HepG2 (cell line): ENCODE measurements around the gene P2RX5. TPM values are rescaled to one million over a fixed set of nuclear protein-coding genes. Genes with fewer than 3 reads are reported as not detected.
A peak's percentile ranks its signal among the peaks of the same experiment; 100 is the strongest.

ENCODE experiments used
- ARNTL ChIP-seq: sonication (generic); formaldehyde crosslinking; IDR thresholded peaks from 2 replicates; pipeline ENCODE4 v1.4.0; 2020; ENCODE audit warnings: mild to moderate bottlenecking, missing genetic modification reagents
- CBX5 ChIP-seq: sonication (generic); formaldehyde crosslinking; IDR thresholded peaks from 2 replicates; pipeline ENCODE4 v1.4.0; 2020; ENCODE audit warnings: missing genetic modification reagents, borderline replicate concordance
- CCDC6 ChIP-seq: sonication (generic); formaldehyde crosslinking; IDR thresholded peaks from 2 replicates; pipeline ENCODE4 v1.8.1; 2022; ENCODE audit warnings: mild to moderate bottlenecking, missing genetic modification reagents, moderate library complexity
- CEBPG ChIP-seq: IDR thresholded peaks from 2 replicates; pipeline ENCODE4 v1.6.1; 2016
- CSRNP1 ChIP-seq: sonication (generic); formaldehyde crosslinking; IDR thresholded peaks from 2 replicates; pipeline ENCODE4 v1.8.1; 2023; ENCODE audit warnings: mild to moderate bottlenecking, missing genetic modification reagents
- DMAP1 ChIP-seq: IDR thresholded peaks from 2 replicates; pipeline ENCODE4 v1.6.1; 2016
- DNMT3B ChIP-seq: conservative IDR thresholded peaks from 2 replicates; pipeline ENCODE4 v1.6.1; 2016; ENCODE audit warnings: missing biosample characterization, control low read depth
- E2F1 ChIP-seq: sonication (generic); formaldehyde crosslinking; IDR thresholded peaks from 2 replicates; pipeline ENCODE4 v1.5.0; 2020; ENCODE audit warnings: missing genetic modification reagents
- ESRRA ChIP-seq: sonication (generic); formaldehyde crosslinking; IDR thresholded peaks from 2 replicates; pipeline ENCODE4 v1.5.1; 2020; ENCODE audit warnings: mild to moderate bottlenecking, low read depth, missing genetic modification reagents
- IRX3 ChIP-seq: sonication (generic); formaldehyde crosslinking; IDR thresholded peaks from 2 replicates; pipeline ENCODE4 v1.8.1; 2023; ENCODE audit warnings: mild to moderate bottlenecking, low read depth, missing genetic modification reagents, borderline replicate concordance
- JUND ChIP-seq: sonication (generic); formaldehyde crosslinking; IDR thresholded peaks from 2 replicates; pipeline ENCODE4 v1.8.0; 2022; ENCODE audit warnings: mild to moderate bottlenecking, missing genetic modification reagents
- KDM1A ChIP-seq: IDR thresholded peaks from 2 replicates; pipeline ENCODE4 v1.6.1; 2016; ENCODE audit warnings: missing compliant biosample characterization
- NAIF1 ChIP-seq: sonication (generic); formaldehyde crosslinking; IDR thresholded peaks from 2 replicates; pipeline ENCODE4 v1.5.0; 2020; ENCODE audit warnings: mild to moderate bottlenecking, missing genetic modification reagents, borderline replicate concordance
- NCOA1 ChIP-seq: sonication (generic); formaldehyde crosslinking; IDR thresholded peaks from 2 replicates; pipeline ENCODE4 v1.9.0; 2021; ENCODE audit warnings: missing genetic modification reagents
- PHF20 ChIP-seq: sonication (generic); formaldehyde crosslinking; IDR thresholded peaks from 2 replicates; pipeline ENCODE4 v1.5.0; 2020; ENCODE audit warnings: mild to moderate bottlenecking, missing genetic modification reagents
- POGZ ChIP-seq: sonication (generic); formaldehyde crosslinking; IDR thresholded peaks from 2 replicates; pipeline ENCODE4 v1.4.0; 2020; ENCODE audit warnings: mild to moderate bottlenecking, missing genetic modification reagents
- PPARG ChIP-seq: conservative IDR thresholded peaks from 2 replicates; pipeline ENCODE4 v1.6.1; 2016; ENCODE audit warnings: missing biosample characterization, missing genetic modification reagents
- SATB2 ChIP-seq: sonication (generic); formaldehyde crosslinking; IDR thresholded peaks from 2 replicates; pipeline ENCODE4 v1.5.0; 2020; ENCODE audit warnings: missing genetic modification reagents
- SIX4 ChIP-seq: sonication (generic); formaldehyde crosslinking; IDR thresholded peaks from 2 replicates; pipeline ENCODE4 v1.4.0; 2020; ENCODE audit warnings: missing genetic modification reagents
- SMC3 ChIP-seq: IDR thresholded peaks from 2 replicates; pipeline ENCODE4 v1.6.1; 2011; ENCODE audit warnings: low read length, improper control_type of control experiment
- SP140L ChIP-seq: sonication (generic); formaldehyde crosslinking; IDR thresholded peaks from 2 replicates; pipeline ENCODE4 v1.4.0; 2020; ENCODE audit warnings: missing genetic modification reagents, borderline replicate concordance
- SUZ12 ChIP-seq: fragments of 150-350 bp; IDR thresholded peaks from 2 replicates; pipeline ENCODE4 v1.6.1; 2014; ENCODE audit warnings: low read depth, low read length
- SYNCRIP ChIP-seq: fragments of 200-400 bp; formaldehyde crosslinking; IDR thresholded peaks from 2 replicates; pipeline ENCODE4 v1.6.1; 2018; ENCODE audit warnings: mild to moderate bottlenecking, low read depth, low read length; ENCODE audit not compliant: insufficient read depth
- TEAD3 ChIP-seq: optimal IDR thresholded peaks from 2 replicates; pipeline ENCODE3; 2016; ENCODE audit warnings: borderline replicate concordance
- TFE3 ChIP-seq: IDR thresholded peaks from 2 replicates; pipeline ENCODE4 v1.6.1; 2016
- ZNF251 ChIP-seq: sonication (generic); formaldehyde crosslinking; IDR thresholded peaks from 2 replicates; pipeline ENCODE4 v1.9.0; 2021; ENCODE audit warnings: mild to moderate bottlenecking, missing genetic modification reagents
- ZNF543 ChIP-seq: sonication (generic); formaldehyde crosslinking; IDR thresholded peaks from 2 replicates; pipeline ENCODE4 v1.4.0; 2020; ENCODE audit warnings: mild to moderate bottlenecking, missing genetic modification reagents
- ZNF564 ChIP-seq: sonication (generic); formaldehyde crosslinking; IDR thresholded peaks from 2 replicates; pipeline ENCODE4 v1.8.1; 2023; ENCODE audit warnings: mild to moderate bottlenecking, missing genetic modification reagents
- ZNF614 ChIP-seq: IDR thresholded peaks from 2 replicates; pipeline ENCODE4 v1.6.1; 2018; ENCODE audit warnings: missing biosample characterization, missing genetic modification reagents, inconsistent platforms, borderline replicate concordance
- ZNF703 ChIP-seq: sonication (generic); formaldehyde crosslinking; IDR thresholded peaks from 2 replicates; pipeline ENCODE4 v1.5.1; 2020; ENCODE audit warnings: missing genetic modification reagents, mild to moderate bottlenecking, moderate library complexity, borderline replicate concordance
- polyA plus RNA-seq, 8 experiments: library from polyadenylated mRNA; depleted of rRNA in 3 of 8; stranded (reverse) in 7 of 8; unstranded in 1 of 8; fragments of >200 nt; fragmentation: Illumina TruSeq in 4 of 8; extraction: Trizol in 4 of 8; gene quantifications; 2 replicates each; pipeline versions ENCODE4 v1.2.1 to v1.2.3, GENCODE V29; 2011 to 2016; ENCODE audit warnings: low read depth in 4 of 8, missing spikeins in 1 of 8, mixed read lengths in 1 of 8; ENCODE audit not compliant: insufficient read depth in 1 of 8
- total RNA-seq, 5 experiments: library from RNA; depleted of rRNA; stranded (reverse); fragments of >200 nt; fragmentation: Illumina TruSeq; extraction: Trizol; gene quantifications; 2 replicates each; pipeline ENCODE4 v1.2.3, GENCODE V29; 2016; ENCODE audit warnings: low read depth in 1 of 5

P2RX5 gene
- total and polyA plus RNA-seq, 2 of the 13 experiments (the other 11 are each of a cell fraction or from before 2014, with no cell fraction given): 0.95 to 1.7 TPM

- peak; percentile 78 for TF ChIP-seq TFE3 (CRISPR knock-in tag)
- no peak for TF ChIP-seq ZNF564 (CRISPR knock-in tag)
- TF ChIP-seq POGZ: peak; percentile 42; the same call in 1 of the 2 replicates
- TF ChIP-seq ZNF703 (CRISPR knock-in tag): no peak
- no peak for TF ChIP-seq E2F1 (CRISPR knock-in tag)
- TF ChIP-seq SIX4 (CRISPR knock-in tag): no peak
- TF ChIP-seq IRX3 (CRISPR knock-in tag): no peak
- no peak for TF ChIP-seq ARNTL
- TF ChIP-seq CSRNP1 (CRISPR knock-in tag): no peak
- TF ChIP-seq SUZ12: no peak
- no peak for TF ChIP-seq ESRRA (CRISPR knock-in tag)
- no peak for TF ChIP-seq DNMT3B
- TF ChIP-seq ZNF251 (CRISPR knock-in tag): no peak
- 0 out of 2 replicates have a peak, but pooled peaks have one; percentile 15 for TF ChIP-seq ZNF614 (CRISPR knock-in tag)
- peak; percentile 16; the same call in 1 of the 2 replicates for TF ChIP-seq KDM1A (CRISPR knock-in tag)
- TF ChIP-seq TEAD3 (CRISPR knock-in tag): peak; percentile 49
- no peak for TF ChIP-seq ZNF543 (CRISPR knock-in tag)
- TF ChIP-seq CEBPG (CRISPR knock-in tag): peak; percentile 70
- no peak for TF ChIP-seq SMC3
- no peak for TF ChIP-seq DMAP1 (CRISPR knock-in tag)
- no peak for TF ChIP-seq CBX5 (CRISPR knock-in tag)
- TF ChIP-seq CCDC6 (CRISPR knock-in tag): no peak
- no peak for TF ChIP-seq JUND (CRISPR knock-in tag)
- no peak for TF ChIP-seq SATB2 (CRISPR knock-in tag)
- no peak for TF ChIP-seq SP140L (CRISPR knock-in tag)
- no peak for TF ChIP-seq NAIF1 (CRISPR knock-in tag)
- TF ChIP-seq NCOA1: no peak
- peak; percentile 41; the same call in 1 of the 2 replicates for TF ChIP-seq PPARG (CRISPR knock-in tag)
- TF ChIP-seq SYNCRIP: no peak
- TF ChIP-seq PHF20: no peak
These were observed 54.1 kb downstream of the P2RX5 start (continued) for GRCh38 chr17:3641717-3642486.
